HepG2 (cell line): ENCODE data around the gene HTRA1. TPM values are rescaled to one million over a fixed set of nuclear protein-coding genes. Genes with fewer than 3 reads are reported as not detected.

ENCODE experiments used
- ATAC-seq: fragments of 200-7000 bp; cut with Tn5 transposase; 3 replicates; pipeline ENCODE4 v1.9.1; 2020; ENCODE audit warnings: mild to moderate bottlenecking, moderate library complexity
- BruUV-seq: library from RNA; stranded (reverse); fragments of 400-500 nt; replicated peaks from 2 replicates; lab custom pipeline; 2021; lab: Mats Ljungman, UMichigan
- CTCF ChIA-PET: fragments of 300-600 bp; formaldehyde crosslinking; extraction: SDS; loops from one replicate; lab custom pipeline; 2021; ENCODE audit warnings: low total read pairs, inconsistent platforms, low intra/inter-chr PET ratio; lab: Yijun Ruan, JAX
- POLR2A ChIA-PET: fragments of 350-600 bp; sonication (Branson Sonifier 250); formaldehyde crosslinking; loops from one replicate; lab custom pipeline; 2020; ENCODE audit warnings: antibody characterized with exemption, inconsistent platforms; lab: Yijun Ruan, JAX
- DNase-seq: peaks from one replicate; pipeline ENCODE4 v3.0.0-alpha.2; 2015; ENCODE audit warnings: low spot score
- FAIRE-seq: peaks from 3 replicates; lab custom pipeline; 2011; peaks lifted over from hg19 to GRCh38; lab: Jason Lieb, UNC
- H2AFZ ChIP-seq: one replicate; pipeline ENCODE4 v1.6.1; 2011; ENCODE audit warnings: low read length, inconsistent platforms
- H3K27ac ChIP-seq: fragments of 300-600 bp; 3 replicates; pipeline ENCODE4 v1.8.0; 2011; ENCODE audit warnings: mixed run types, mild to moderate bottlenecking, mixed read lengths, low read length, inconsistent platforms; ENCODE audit not compliant: insufficient read depth; ENCODE audit errors: extremely low read length
- H3K27me3 ChIP-seq, 2 experiments: fragments of 200-600 bp in 1 of 2; 2 replicates in 1 of 2; 3 replicates in 1 of 2; pipeline versions ENCODE4 v1.6.0 to v1.8.0; 2011; ENCODE audit warnings: low read length in 2 of 2, mild to moderate bottlenecking in 2 of 2, moderate library complexity in 2 of 2, inconsistent platforms in 1 of 2; ENCODE audit not compliant: insufficient read depth in 2 of 2, control insufficient read depth in 1 of 2
- H3K36me3 ChIP-seq, 2 experiments: fragments of 200-600 bp in 1 of 2; replicated peaks in 1 of 2; 2 replicates in 1 of 2; 3 replicates in 1 of 2; pipeline versions ENCODE4 v1.5.1 to v1.8.0; 2011; ENCODE audit warnings: low read length in 2 of 2, inconsistent platforms in 1 of 2; ENCODE audit not compliant: insufficient read depth in 2 of 2, control insufficient read depth in 1 of 2
- H3K4me1 ChIP-seq: 2 replicates; pipeline ENCODE4 v1.5.1; 2012; ENCODE audit warnings: low read length, inconsistent platforms; ENCODE audit not compliant: insufficient read depth
- H3K4me2 ChIP-seq: 2 replicates; pipeline ENCODE4 v1.6.0; 2011; ENCODE audit warnings: low read depth, low read length, inconsistent platforms
- H3K4me3 ChIP-seq, 3 experiments: fragments of 200-600 bp in 1 of 3; sonication (generic), shearing (Covaris generic) in 1 of 3; replicated peaks in 1 of 3; 2 replicates each; pipeline ENCODE4 v1.5.1; 2011 to 2016; ENCODE audit warnings: low read length in 3 of 3, inconsistent platforms in 2 of 3, low read depth in 2 of 3, mild to moderate bottlenecking in 2 of 3, control low read depth in 1 of 3, mixed read lengths in 1 of 3; ENCODE audit not compliant: insufficient read depth in 1 of 3
- H3K79me2 ChIP-seq: one replicate; pipeline ENCODE4 v1.6.1; 2011; ENCODE audit warnings: low read length, inconsistent platforms; ENCODE audit not compliant: insufficient read depth
- H3K9ac ChIP-seq: 2 replicates; pipeline ENCODE4 v1.6.0; 2011; ENCODE audit warnings: mild to moderate bottlenecking, low read depth, low read length, inconsistent platforms; ENCODE audit not compliant: insufficient read depth
- H3K9me3 ChIP-seq: 2 replicates; pipeline ENCODE4 v1.5.1; 2012; ENCODE audit warnings: mild to moderate bottlenecking, low read length
- H4K20me1 ChIP-seq: 2 replicates; pipeline ENCODE4 v1.6.0; 2011; ENCODE audit warnings: inconsistent platforms, mild to moderate bottlenecking, low read length, moderate library complexity; ENCODE audit not compliant: insufficient read depth
- SP5 ChIP-seq: IDR thresholded peaks from 2 replicates; pipeline ENCODE4 v1.6.1; 2016; ENCODE audit warnings: low read depth, borderline replicate concordance
- ZNF253 ChIP-seq: sonication (generic); formaldehyde crosslinking; IDR thresholded peaks from 2 replicates; pipeline ENCODE4 v1.8.0; 2022; ENCODE audit warnings: mild to moderate bottlenecking, missing genetic modification reagents, borderline replicate concordance
- WGBS: methylation state at CpG from one replicate; pipeline ENCODE4 v1.1.6; 2017; ENCODE audit warnings: low lambda C conversion rate; 5-methylcytosine and 5-hydroxymethylcytosine counted together
- in situ Hi-C: cut with HindIII; loops from 2 replicates; pipeline ENCODE4 v1.10.0; 2017; ENCODE audit warnings: low pct_unique_long_range_greater_than_20kb; ENCODE audit not compliant: extremely low pct_ligation_motif_present
- intact Hi-C: fragments of 100-400 bp; cut with micrococcal nuclease; formaldehyde crosslinking; loops from one replicate; pipeline ENCODE4 v1.10.0; 2022; ENCODE audit not compliant: unreplicated experiment
- polyA plus RNA-seq, 8 experiments: library from polyadenylated mRNA; depleted of rRNA in 3 of 8; stranded (reverse) in 7 of 8; unstranded in 1 of 8; fragments of >200 nt; fragmentation: Illumina TruSeq in 4 of 8; extraction: Trizol in 4 of 8; gene quantifications; 2 replicates each; pipeline versions ENCODE4 v1.2.1 to v1.2.3, GENCODE V29; 2011 to 2016; ENCODE audit warnings: low read depth in 4 of 8, missing spikeins in 1 of 8, mixed read lengths in 1 of 8; ENCODE audit not compliant: insufficient read depth in 1 of 8
- total RNA-seq, 5 experiments: library from RNA; depleted of rRNA; stranded (reverse); fragments of >200 nt; fragmentation: Illumina TruSeq; extraction: Trizol; gene quantifications; 2 replicates each; pipeline ENCODE4 v1.2.3, GENCODE V29; 2016; ENCODE audit warnings: low read depth in 1 of 5
- TF ChIP-seq, protein P1 (sequence below): sonication (generic); formaldehyde crosslinking; IDR thresholded peaks from 2 replicates; pipeline ENCODE4 v1.5.1; 2020; ENCODE audit warnings: mild to moderate bottlenecking, missing genetic modification reagents, moderate library complexity
- TF ChIP-seq, protein P2 (sequence below): fragments of 450-650 bp; IDR thresholded peaks from 2 replicates; pipeline ENCODE4 v1.6.1; 2016

HTRA1 gene
- total and polyA plus RNA-seq, 2 of the 13 experiments (the other 11 are each of a cell fraction or from before 2014, with no cell fraction given), result 0.11 to 0.40 TPM

DNA sequence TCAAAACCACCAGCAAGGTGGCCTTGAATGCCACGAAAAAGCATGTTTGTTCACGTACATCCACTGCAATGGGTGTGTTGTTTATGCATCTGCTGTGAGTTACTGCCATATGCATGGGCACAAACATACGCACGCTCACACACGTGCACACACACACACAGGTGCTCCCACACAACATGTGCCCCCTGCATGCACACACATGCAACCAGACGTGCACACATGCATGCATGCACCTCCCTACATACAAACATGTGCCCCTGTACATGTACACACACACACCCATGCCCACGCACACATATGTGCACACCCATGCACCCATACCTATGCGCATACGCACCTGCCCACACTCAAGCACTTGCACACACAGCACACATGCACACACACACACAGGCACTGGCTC is 89.1 kb downstream of the HTRA1 start:
- Histone ChIP-seq H3K27ac (no peak overlapping the region), H3K4me2 (no peak overlapping the region), H3K79me2 (no peaks in the 10 kb centered on the region), H3K27me3 (peaks cover 0 to 7% of the 10 kb centered on the region in 2 experiments; a peak in 2 of 5 replicates), H3K9ac (no peak overlapping the region), H3K9me3 (no peaks in the 10 kb centered on the region), H2AFZ (no peak overlapping the region), H4K20me1 (no peaks in the 10 kb centered on the region), H3K4me1 (no peaks in the 10 kb centered on the region), H3K36me3 (no peaks in the 10 kb centered on the region), H3K4me3 (no peak overlapping the region)
- ChIA-PET CTCF (no interaction called here), POLR2A (no interaction called here)
- in situ Hi-C loops (no loop called here), intact Hi-C loops (no loop called here)
- FAIRE-seq (no peak), ATAC-seq (no peak), DNase-seq (no peak)
- 60% methylated on average over 7 of the region's 9 CpGs for WGBS
- TF ChIP-seq SP5 (CRISPR knock-in tag), result no peak
- TF ChIP-seq, protein P1, sequence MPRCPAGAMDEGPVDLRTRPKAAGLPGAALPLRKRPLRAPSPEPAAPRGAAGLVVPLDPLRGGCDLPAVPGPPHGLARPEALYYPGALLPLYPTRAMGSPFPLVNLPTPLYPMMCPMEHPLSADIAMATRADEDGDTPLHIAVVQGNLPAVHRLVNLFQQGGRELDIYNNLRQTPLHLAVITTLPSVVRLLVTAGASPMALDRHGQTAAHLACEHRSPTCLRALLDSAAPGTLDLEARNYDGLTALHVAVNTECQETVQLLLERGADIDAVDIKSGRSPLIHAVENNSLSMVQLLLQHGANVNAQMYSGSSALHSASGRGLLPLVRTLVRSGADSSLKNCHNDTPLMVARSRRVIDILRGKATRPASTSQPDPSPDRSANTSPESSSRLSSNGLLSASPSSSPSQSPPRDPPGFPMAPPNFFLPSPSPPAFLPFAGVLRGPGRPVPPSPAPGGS (CRISPR knock-in tag), result no peak
- TF ChIP-seq, protein P2, sequence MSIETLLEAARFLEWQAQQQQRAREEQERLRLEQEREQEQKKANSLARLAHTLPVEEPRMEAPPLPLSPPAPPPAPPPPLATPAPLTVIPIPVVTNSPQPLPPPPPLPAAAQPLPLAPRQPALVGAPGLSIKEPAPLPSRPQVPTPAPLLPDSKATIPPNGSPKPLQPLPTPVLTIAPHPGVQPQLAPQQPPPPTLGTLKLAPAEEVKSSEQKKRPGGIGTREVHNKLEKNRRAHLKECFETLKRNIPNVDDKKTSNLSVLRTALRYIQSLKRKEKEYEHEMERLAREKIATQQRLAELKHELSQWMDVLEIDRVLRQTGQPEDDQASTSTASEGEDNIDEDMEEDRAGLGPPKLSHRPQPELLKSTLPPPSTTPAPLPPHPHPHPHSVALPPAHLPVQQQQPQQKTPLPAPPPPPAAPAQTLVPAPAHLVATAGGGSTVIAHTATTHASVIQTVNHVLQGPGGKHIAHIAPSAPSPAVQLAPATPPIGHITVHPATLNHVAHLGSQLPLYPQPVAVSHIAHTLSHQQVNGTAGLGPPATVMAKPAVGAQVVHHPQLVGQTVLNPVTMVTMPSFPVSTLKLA, result peak; percentile 96
- no TSS peak for BruUV-seq

DNA sequence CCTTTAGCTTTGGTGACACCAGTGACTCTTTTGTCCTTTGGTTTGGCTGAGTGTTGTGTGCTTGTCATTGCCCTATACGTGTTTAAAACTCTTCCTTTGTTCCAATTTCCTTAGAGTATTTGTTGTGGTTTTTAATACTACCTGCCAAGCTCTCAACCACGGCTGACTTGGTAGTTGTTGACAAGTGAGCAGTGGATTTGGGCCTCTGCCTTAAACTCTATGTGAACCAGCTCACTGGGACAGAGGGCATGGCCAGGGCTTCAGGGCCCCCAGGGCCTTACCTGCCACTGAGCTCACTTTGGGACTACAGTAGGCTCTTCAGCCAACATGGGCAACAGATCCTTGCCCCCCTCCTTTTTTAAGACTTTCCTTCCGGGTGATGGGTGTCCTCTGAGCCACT is 89.6 kb downstream of the HTRA1 start:
- Histone ChIP-seq H3K9me3 (no peaks in the 10 kb centered on the region), H3K79me2 (no peaks in the 10 kb centered on the region), H3K9ac (no peak overlapping the region), H3K4me1 (no peaks in the 10 kb centered on the region), H3K27ac (no peak overlapping the region), H4K20me1 (no peaks in the 10 kb centered on the region), H2AFZ (no peak overlapping the region), H3K36me3 (no peaks in the 10 kb centered on the region), H3K27me3 (peaks cover 0 to 7% of the 10 kb centered on the region in 2 experiments; a peak in 2 of 5 replicates), H3K4me3 (no peak overlapping the region), H3K4me2 (no peak overlapping the region)
- in situ Hi-C loops, result no loop called here
- POLR2A ChIA-PET, result no interaction called here
- TF ChIP-seq ZNF253 (CRISPR knock-in tag), result no peak
- intact Hi-C loops, result no loop called here
- ATAC-seq, result no peak
- no TSS peak for BruUV-seq
- CTCF ChIA-PET, result no interaction called here
- no peak for DNase-seq
- FAIRE-seq, result no peak
- WGBS, result 52% methylated on average over 3 of the region's 3 CpGs
